HG03139 (cell line): ENCODE measurements around the gene SF3B3.
"Not testable (repeated sequence)": the region's sequence is repeated elsewhere in the genome, so short reads cannot be mapped to it uniquely, and the experiment has no call there.

Source experiments
- ATAC-seq: cut with Tn5 transposase; IDR thresholded peaks from one replicate; pipeline ENCODE4 v1.9.1; 2021; ENCODE audit not compliant: unreplicated experiment

The SF3B3 gene

DNA sequence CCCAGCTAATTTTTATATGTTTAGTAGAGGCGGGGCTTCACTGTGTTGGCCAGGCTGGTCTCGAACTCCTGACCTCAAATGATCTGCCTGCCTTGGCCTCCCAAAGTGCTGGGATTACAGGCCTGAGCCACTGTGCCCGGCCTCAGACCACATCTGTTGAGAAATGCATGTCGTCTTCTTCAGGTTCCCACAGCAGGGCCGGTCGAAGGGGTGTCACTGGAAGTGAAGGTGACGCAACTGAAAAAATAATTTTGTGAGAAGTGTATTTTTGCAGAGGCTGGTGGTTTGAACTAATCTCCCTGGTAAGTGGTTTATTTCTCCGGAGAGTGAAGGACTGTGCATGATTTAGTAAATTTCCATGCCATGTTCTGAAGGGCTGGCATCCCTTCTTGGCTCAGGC is 89.3 kb downstream of the SF3B3 start:
- no peak for ATAC-seq

DNA sequence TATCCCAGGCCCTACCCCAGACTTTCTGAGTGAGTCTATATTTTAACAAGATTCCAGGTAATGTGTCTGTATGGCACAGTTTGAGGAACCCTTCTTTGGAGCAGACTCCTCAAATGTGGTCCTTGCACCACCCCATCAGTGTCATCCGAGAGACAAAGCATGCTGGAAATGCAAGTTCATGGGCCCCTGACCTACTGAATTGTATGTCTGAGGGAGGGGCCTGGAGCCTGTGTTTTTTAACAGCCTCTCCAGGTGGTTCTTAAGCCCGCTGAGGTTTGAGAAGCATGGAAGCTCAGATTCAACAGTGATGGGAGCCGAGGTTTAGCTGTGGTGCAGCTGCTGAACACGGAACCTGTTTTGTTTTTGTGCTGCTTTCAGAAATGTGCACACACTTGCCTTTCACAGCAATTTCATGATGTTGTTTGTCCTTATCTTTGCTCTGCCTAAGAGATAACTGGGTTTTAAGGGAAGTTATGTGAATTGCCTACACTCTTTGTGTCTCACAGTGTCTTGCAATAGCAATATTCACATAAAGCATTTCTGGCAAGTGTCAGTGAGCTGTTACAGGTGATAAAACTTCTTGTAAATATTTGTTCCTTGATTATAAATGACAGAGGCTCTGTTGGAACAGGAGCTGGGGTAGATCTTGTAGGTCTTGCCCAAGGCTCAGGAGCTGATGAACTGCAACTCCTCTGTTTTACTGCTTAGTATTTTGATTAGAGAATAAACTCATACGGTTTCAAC is 90.8 kb downstream of the SF3B3 start:
- no peak for ATAC-seq

DNA sequence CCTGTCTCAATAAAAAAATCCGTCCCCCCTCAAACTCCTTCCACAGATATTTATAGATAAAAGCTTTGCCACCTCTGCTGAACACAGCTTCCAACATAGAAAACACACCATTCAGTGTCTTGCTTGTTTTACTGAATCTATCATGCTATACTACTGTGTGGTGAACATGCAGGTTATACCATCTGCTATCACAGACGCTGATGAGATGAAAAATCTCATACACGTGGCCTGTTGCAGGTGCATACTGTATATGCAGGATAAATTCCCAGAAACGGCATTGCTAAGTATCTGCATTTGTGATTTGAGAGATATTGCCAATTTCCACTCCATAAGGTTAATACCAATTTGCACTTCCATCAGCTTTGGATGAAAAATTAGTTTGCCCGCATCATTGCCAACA is 92.3 kb downstream of the SF3B3 start:
- no peak for ATAC-seq

DNA sequence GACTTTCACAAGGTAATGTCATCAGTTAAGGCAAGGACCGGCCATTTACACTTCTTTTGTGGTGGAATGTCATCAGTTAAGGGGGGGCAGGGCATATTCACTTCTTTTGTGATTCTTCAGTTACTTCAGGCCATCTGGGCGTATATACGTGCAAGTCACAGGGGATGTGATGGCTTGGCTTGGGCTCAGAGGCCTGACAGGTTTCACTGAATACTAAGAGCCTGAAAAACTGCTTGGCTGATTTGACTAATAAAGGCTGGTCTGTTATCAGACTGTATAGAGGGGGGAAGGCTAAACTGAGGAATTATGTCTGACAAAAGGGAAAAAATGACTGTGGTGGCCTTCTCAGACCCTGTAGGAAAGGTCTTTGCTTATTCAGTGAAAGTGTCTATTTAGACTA is 98.2 kb downstream of the SF3B3 start:
- not testable (repeated sequence) for ATAC-seq
